Lower leg skin (tissue), 3 donors: Measurements from ENCODE around the gene CNTN4.
"Not testable (repeated sequence)": the region's sequence is repeated elsewhere in the genome, so short reads cannot be mapped to it uniquely, and the experiment has no call there.

ENCODE experiments used
- CTCF ChIP-seq, 3 donors: fragments of 450-650 bp; IDR thresholded peaks; one replicate each; pipeline ENCODE4 v1.5.1; 2016; ENCODE audit warnings: antibody characterized with exemption in 3 of 3, mild to moderate bottlenecking in 3 of 3, moderate library complexity in 2 of 3
- POLR2A ChIP-seq, 2 donors: fragments of 450-650 bp; IDR thresholded peaks; one replicate each; pipeline ENCODE4 v1.6.1; 2016 to 2017; ENCODE audit warnings: antibody characterized with exemption in 2 of 2, mild to moderate bottlenecking in 1 of 2, moderate library complexity in 1 of 2

GRCh38 chr3:2820982-2821381 lies 722.3 kb downstream of the CNTN4 start:
- not testable (repeated sequence) for TF ChIP-seq CTCF, POLR2A (IDR thresholded peaks at IDR 0.05)
